HG02610 (cell line): ENCODE data around the gene ECSIT.
"Not testable (repeated sequence)": the region's sequence is repeated elsewhere in the genome, so short reads cannot be mapped to it uniquely, and the experiment has no call there.

Experiments
- ATAC-seq: cut with Tn5 transposase; IDR thresholded peaks from one replicate; pipeline ENCODE4 v1.9.1; 2021; ENCODE audit warnings: mild to moderate bottlenecking, moderate library complexity; ENCODE audit not compliant: unreplicated experiment

Gene ECSIT

GRCh38 chr19:11479898-11480714, 48.8 kb downstream of the ECSIT start:
- no peak for ATAC-seq

- no peak for ATAC-seq
Observed at GRCh38 chr19:11479090-11479897, 49.6 kb downstream of the ECSIT start.

GRCh38 chr19:11478167-11479089, 50.5 kb downstream of the ECSIT start:
- no peak for ATAC-seq

GRCh38 chr19:11475861-11476260, 53.1 kb downstream of the ECSIT start:
- no peak for ATAC-seq

DNA sequence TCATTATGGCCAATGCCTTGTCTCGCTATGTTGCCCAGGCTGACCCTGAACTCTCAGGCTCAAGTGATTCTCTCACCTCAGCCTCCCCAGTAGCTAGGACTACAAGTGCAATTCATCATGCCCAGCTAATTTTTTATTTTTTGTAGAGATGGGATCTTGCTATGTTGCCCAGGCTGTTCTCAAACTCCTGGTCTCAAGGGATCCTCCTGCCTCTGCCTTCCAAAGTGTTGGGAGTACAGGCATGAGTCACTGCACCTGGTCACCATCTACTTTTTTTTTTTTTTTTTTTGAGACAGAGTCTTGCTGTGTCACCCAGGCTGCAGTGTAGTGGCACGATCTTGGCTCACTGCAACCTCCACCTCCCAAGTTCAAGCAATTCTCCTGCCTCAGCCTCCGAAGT, 53.6 kb downstream of the ECSIT start:
- not testable (repeated sequence) for ATAC-seq

DNA sequence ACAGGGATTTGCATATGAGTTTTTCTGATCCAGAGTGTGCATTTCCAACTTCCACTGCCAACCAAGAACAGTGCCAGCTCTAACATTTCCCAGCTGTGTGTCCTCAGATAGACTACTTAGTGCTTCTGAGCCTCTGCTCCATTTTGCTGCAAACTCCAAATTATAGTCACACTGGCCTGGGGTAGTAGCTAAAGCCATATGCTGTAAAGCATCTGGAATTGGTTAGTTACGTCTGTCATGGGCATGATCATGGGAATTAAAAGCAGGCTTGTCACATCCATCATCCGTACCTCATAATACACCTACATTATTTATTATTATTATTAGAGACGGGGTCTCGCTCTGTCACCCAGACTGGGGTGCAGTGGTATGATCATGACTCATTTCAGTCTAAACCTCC, 55.2 kb downstream of the ECSIT start:
- no peak for ATAC-seq

DNA sequence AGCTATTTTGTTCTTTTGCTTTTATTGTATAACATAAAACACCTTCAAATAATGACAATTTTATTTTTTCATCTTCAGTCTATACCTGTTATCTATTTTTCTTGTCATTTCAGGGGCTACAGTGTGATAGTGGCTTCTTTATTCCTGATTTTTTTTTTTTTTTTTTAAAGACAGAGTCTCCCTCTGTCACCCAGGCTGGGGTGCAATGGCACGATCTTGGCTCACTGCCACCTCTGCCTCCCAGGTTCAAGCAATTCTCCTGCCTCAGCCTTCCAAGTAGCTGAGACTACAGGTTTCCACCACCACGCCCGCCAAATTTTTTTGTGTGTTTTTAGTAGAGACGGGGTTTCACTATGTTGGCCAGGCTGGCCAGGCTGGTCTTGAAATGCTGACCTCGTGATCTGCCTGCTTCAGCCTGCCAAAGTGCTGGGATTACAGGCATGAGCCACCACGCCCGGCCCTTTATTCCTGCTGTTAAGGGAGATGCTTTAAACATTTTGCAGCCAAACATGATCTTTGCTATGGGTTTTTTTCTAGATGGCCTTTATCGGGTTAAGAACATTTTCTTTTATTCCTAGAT, 60.6 kb downstream of the ECSIT start:
- ATAC-seq, result not testable (repeated sequence)

- no peak for ATAC-seq
Observed at GRCh38 chr19:11465600-11465999, 63.3 kb downstream of the ECSIT start.

DNA sequence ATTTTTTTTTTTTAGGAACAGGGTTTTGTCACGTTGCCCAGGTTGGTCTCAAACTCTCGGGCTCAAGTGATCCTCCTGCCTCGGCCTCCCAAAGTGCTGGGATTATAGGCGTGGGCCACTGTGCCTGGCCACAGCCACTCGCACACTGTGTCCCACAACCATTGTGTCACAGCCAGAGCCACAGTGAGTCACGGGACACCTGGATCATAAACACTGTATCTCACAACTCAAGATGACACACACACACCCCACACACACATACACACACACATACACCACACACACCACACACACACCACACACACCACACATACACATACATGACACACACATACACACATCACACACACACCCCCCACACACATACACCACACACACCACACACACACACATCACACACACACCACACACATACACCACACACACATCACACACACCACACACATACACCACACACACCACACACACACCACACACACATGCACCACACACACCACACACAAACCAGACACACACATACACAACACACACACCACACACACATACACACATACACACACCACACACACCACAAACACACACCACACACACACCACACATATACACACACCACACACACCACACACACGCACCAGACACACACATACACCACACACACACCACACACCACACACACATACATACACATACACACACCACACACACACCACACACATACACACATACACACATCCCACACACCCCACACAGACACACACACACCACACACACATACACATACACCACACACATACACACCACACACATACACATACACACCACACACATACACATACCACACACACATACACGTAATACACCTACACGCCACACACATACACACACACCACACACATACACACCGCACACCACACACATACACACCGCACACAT, 64.3 kb downstream of the ECSIT start:
- ATAC-seq, result no peak

DNA sequence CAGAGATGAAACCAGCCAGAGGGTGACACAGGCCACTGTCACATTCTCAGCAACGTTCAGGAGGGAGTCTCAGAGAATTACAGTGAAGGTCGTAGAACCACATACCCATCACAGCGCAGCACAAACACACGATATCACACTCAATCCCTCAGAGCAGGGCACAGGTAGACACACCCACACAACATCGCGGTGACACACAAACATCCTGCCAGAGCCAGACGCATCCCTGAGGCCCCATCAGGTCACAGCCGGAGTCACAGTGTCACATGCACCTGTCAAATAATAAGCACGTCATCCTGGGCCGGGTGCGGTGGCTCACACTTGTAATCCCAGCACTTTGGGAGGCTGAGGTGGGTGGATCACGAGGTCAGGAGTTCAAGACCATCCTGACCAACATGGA, 65.5 kb downstream of the ECSIT start:
- no peak for ATAC-seq

DNA sequence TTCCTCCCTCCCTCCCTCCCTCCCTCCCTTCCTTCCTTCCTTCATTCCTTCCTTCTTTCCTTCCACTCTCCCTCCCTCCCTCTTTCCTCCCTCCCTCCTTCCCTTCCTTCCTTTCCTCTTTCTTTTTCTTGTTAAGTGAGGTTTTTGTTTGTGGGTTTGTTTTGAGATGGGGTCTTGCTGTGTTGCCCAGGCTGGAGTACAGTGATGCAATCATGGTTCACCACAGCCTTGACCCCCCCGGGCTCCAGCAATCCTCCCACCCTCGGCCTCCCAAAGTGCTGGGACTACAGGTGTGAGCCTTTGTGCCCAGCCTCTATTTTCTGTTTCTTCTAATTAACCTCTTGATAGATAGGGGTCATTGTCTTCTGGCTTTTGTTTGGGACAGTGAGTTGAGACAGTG, 67.5 kb downstream of the ECSIT start:
- no peak for ATAC-seq

DNA sequence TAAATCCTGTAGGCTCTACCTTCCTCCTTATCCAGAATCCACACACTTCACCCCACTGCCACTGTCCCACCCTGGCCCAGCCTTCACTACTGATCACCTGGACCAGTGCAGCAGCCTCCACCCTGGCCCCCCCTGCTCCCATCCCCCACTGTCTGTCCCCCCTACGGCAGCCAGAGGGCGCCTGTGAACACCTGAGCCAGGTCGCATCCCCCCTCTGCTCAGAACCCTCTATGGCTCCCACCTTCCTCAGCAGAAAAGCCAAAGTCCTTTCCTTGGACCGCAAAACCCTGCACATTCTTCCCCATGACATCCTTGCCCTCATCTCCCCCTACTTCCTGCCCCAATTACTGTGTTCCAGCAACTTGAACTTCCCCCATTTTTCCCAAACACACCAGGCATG, 68.7 kb downstream of the ECSIT start:
- no peak for ATAC-seq

GRCh38 chr19:11458912-11459311, 70.0 kb downstream of the ECSIT start:
- ATAC-seq, result not testable (repeated sequence)

DNA sequence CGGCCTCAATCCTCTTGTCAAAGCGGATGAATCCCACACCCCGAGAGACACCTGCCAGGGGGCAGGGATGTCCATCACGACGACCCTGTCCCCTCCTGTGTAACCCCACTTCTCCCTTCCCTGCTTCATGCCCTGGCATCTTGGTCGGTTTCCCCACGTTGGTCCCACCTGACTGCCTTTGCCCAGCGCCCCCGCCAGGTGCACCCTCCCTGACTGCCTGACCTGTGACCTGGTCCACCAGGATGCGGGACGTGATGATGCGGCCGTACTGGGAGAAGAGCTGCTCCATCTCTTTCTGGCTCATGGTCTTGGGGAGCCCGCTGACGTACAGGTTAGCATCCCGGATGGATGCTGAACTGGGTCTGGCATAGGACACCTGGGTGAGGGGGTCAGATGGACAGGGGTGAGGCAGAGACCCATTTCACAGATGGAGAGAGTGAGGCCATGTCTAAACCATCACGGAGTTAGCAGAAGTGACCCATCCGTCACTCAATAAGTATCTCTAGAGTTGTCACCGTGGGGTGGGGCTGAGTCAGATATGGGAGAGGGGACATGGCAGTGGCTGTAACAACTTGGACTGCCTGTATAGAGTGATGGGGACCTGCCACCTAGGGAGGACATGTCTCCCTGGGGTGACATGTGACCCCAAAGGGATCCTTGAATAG, 70.6 kb downstream of the ECSIT start:
- no peak for ATAC-seq

DNA sequence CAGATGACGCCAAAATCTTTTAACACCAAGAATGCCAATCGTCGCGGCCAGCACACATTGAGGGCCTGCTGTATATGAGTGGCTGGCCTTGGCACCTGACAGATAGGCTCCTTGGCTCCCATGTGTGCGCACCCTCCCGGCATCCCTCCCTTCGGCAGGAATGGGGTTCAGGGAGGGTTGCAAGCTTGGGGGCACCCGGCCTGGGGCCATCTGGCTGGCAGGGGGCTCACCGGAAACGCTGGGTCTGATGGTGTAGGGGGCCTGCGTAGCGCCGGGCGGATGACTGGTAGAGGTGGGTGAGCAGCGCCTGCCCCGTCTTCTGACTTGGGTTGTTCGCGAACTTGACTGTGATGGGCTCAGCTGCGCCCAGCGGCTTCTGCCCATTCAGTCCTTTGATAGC, 71.1 kb downstream of the ECSIT start:
- ATAC-seq, result no peak

- ATAC-seq, result no peak
Observed at GRCh38 chr19:11457115-11457514, 71.8 kb downstream of the ECSIT start.

DNA sequence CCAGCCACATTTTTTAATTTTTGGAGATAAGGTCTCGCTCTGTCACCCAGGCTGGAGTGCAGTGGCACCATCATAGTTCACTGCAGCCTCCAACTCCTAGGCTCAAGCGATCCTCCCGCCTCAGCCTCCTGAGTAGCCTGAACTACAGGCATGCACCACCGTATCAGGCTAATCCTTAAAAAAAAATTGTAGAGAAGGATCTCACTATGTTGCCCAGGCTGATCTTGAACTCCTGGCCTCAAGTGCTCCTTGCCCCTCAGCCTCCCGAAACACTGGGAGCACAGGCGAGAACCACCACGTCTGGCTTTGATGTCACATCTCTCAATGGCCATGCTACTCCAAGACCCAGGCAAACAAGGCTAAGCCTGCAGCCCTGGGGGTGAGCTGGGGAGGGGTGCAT, 72.3 kb downstream of the ECSIT start:
- ATAC-seq, result no peak
